Fibroblast of skin of back (primary cell): ENCODE measurements around the gene EPB41.
"Not testable (repeated sequence)": the region's sequence is repeated elsewhere in the genome, so short reads cannot be mapped to it uniquely, and the experiment has no call there.

ENCODE experiments used
- DNase-seq: peaks from one replicate; pipeline ENCODE4 v3.0.0-alpha.2; 2013

EPB41 gene

DNA sequence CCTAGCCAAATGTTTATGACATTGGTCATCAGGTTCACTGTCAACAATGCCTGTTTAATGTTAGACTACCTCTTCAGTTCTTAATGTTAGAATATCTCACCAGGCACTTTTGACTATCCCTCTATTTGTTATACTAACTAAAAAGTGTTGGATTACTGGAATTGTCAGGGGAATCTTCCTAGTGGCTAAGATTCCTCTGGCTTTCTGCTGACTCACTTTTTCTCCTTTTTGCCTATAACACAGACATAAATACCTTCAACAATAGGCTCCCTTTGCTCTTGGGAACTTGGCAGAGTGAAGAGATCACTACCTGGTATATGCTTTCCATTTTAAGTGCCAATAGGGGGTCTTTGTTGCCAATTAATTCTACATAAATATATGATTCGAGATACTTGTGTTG lies 140.8 kb downstream of the EPB41 start:
- peak; percentile 6 for DNase-seq

DNA sequence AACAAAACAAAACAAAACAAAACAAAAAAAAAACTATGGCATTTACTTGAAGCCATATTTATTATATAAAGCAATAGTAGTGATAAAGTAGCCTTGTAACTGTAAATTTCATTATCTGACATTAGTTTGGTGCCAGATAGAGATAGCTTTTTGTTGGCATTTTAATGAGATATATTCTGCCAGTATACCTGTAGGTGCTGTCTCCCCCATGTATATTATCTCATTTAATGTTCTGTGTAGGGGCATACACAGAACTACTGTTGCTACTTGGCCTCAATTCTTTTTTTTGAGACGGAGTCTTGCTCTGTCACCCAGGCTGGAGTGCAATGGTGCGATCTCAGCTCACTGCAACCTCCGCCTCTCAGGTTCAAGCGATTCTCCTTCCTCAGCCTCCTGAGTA lies 141.9 kb downstream of the EPB41 start:
- no peak for DNase-seq

DNA sequence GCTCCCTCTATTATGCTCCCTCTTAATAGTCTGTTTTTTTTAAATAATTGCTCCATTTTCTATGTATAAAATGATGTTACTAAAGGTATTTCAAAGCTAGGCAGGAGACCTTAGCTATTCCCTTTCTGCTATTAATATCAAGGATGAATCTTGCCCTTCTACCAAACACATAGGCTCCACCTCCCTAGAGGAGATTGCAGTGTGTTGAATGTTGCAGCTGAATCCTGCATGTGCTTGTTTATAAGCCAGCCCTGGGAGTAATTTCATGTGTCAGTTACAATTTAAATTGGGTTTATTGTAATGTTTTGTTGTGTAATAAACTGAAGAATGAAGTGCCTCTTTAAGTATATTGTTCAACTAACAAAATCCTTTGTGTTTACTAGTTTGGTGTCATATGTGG lies 143.3 kb downstream of the EPB41 start:
- DNase-seq, result no peak

DNA sequence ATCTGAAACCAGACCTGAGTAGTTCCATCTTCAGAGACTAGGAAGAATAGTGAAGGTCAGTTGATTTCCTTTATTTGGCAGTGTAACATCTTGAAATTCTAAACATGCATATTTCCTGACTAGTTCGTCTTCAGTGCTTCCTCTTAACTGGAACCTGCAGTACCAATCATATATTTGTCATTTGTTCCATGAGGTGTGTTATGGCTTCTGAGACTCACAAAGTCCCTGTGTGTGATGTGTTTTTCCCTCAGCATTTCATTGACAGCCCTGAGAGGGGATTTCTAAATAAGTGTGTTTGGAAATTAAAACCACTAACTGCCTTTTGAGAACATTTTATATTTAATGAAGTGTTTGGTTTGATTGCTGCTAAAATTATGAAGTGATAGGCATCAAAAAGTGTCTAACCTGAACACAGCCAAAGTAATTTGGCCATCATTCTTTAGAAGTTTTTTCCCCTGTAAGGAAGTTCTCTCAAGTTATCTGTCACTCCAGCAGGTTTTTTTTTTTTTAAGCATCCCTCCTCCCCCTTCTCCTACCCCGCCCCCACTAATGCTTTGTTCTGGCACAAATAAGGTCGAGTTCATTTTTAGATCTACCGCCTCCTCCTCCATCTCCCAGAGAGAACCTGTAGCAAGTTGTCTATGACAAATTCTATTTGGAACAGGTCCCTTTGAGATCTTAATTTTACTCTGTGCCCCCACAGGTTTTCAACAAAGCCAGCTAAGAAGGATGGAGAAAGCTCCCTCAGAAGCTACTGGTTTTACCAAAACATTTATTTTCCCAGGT lies 148.0 kb downstream of the EPB41 start:
- no peak for DNase-seq

DNA sequence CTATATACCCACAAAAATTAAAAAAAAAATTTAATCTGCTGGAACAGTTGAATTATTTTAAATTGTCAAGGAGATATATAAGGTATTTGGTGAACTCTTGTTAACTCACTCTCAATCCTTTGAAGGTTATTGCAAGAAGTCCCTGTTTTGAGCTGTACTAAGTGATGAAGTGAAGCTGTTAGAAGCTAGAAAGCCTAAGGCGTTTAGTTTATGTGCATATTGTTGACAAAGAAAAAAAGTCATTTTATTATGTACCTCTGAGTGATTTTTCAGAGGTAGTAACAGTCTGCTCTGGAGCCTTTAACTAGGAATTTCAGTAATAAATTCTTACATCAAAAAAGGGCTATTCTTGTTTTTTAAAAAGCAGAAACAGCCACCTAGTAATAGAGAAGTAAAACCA lies 149.7 kb downstream of the EPB41 start:
- no peak for DNase-seq

DNA sequence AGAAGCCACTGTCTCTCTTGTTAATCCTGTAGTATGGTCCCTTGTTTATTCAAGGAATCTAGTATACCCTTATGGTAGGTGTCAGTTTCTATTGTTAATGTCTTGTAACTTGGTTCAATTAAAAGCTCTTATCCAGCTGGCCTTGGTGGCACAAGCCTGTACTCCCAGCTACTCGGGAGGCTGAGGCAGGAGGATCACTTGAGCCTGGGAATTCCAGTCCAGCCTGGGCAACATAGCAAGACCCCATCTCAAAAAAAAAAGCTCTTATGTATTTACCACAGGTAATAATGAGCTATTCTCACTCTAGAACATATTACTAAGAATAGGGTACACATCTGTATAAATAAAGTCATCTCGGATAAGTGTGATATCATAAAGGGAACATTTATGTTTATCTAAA lies 162.8 kb downstream of the EPB41 start:
- no peak for DNase-seq

DNA sequence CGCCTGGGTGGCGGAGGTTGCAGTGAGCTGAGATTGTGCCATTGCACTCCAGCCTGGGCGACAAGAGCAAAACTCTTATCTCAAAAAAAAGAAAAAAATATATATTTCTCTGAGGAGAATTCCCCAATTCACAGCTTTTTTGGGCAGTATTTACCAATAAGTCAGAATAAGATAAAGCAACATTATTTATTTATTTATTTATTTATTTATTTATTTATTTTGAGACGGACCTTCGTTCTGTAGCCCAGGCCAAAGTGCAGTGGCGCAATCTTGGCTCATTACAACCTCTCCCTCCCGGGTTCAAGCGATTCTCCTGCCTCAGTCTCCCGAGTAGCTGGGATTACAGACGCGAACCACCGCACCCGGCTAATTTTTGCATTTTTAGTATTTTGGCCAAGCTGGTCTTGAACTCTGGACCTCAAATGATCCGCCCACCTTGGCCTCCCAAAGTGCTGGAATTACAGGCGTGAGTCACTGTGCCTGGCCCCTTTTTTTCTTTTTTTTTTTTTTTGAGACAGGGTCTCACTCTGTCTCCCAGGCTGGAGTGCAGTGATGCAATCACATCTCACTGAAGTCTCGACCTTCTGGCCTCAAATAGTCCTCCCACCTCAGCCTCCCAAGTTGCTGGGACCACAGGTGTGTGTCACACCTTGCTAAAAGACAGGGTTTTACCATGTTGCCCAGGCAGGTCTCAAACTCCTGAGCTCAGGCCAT lies 165.7 kb downstream of the EPB41 start:
- not testable (repeated sequence) for DNase-seq

DNA sequence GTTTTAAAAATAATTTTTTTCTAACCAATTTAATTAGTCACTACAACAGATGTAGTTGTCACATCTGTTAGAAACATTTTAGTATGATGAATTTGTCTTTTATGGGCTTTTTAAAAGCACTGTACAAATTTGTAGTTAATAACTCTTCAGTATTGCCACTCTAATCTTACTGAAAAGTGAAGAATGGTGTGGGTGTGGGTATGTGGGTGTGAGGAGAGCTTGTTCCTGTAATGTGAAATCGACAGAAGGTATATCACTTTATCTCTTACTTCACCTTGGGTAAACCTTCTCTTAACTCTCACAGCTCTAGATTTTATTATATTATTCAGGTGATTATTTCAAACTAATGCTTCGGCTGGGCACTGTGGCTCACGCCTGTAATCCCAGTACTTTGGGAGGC lies 166.8 kb downstream of the EPB41 start:
- no peak for DNase-seq

DNA sequence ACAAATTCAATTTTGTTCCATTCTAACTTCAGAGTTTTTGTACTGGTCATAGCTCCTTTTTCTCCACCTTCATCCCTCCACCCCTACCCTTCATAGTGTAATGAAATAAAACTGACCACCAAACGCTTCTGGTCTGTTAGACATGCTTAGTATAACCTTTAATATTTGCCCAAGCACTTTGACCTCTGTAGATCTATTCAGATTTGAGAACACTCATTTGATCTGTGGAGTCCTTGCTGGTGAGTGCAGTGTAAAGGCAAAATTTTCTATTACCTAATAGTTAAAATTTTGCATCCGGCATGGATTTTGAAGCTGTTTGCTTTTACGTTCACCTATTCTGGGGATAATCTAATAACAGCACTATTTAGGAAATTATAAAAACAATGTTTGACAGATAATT lies 168.2 kb downstream of the EPB41 start:
- no peak for DNase-seq

DNA sequence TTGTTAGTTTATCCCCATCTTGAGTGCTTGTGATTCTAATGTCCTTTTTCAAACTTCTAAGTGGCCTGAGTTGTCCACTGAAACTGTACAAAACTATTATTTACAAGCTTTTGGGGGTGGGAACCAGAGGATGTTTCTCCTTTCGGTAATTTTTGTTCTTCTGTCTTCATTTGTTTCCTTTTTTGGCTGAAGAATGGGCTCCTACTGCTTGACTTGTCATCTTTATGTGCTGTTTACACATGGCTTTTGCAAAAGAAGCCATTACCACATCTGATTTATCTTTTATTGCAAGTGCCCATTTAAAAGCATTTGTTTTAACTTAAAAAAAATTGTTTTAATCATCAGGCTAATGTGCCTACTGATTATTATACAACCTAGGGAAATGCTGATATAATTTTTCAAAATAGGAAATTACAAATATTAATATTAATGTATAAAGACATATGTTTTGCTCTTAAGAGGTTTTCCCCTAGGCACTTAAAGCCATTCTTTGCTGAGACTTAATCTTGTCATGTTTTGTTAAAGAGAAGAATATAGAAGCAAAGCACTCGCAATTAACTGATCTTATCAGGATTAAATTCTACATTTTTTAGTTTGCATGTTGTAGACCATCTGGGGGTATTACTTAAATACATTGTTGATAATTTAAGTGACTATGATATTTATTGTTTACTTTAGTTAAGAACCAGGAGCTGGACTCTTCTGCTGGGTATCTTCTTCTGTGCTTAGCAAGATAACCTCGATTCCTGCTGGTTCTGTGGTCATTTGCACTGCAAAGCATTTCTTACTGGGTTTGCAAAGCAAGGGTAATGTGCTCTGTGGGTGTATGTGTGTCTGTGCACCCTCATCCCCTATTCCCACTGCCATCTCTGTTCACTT lies 169.2 kb downstream of the EPB41 start:
- no peak for DNase-seq

DNA sequence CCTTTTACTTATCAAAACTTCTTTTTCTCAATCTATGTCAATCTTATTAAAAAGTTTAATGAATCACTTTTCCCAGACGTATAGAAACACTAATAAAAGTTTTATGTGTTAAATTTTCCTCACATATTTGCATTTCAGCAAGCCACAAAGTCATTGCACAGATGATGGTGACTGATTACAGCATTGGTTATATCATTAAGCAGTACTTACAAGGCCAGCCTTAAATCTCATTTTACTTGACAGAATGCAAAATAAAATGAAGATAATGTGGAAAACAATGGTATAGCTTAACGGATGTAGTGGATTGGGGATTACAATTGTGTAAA lies 169.8 kb downstream of the EPB41 start:
- no peak for DNase-seq

DNA sequence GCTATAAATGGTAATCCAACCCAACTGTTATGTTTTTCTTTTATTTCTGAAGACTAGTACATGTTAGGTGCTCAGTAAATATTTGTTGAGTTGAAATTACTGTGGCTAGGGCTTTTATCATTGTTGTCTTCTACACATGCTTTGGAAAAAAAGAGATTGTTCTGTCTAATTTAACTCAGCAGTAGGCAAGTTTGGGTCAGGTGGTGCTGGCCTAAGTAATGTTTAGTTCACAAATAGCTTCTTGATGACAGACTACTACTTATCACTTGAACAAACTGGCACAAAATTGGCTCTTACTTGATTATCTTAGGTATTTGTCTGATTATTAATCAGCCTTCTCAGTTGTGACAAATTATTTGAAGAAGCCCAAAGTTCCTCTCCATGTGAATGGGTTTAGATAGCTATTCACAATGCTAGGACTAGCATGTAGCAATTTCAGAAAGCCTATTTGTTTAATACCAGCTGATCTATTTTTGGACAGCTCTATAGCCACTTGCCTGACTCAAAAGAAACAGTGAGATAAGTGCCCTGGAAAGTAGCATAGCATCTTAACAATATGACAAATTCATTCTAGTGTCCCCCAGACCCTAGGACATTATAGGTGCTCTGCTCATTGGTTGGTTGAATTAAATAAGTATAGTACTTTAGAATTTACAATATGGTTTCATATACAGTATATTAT lies 176.7 kb downstream of the EPB41 start:
- no peak for DNase-seq

DNA sequence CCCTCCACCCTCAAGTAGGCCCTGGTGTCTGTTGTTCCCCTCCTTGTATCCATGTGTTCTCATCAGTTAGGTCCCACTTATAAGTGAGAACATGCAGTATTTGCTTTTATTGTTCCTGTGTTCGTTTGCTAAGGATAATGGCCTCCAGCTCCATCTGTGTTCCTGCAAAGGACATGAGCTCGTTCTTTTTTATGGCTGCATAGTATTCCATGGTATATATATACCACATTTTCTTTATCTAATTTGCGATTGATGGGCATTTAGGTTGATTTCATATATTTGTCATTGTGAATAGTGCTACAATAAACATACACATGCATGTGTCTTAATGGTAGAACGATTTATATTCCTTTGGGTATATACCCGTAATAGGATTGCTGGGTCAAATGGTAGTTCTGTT lies 178.3 kb downstream of the EPB41 start:
- DNase-seq, result not testable (repeated sequence)

DNA sequence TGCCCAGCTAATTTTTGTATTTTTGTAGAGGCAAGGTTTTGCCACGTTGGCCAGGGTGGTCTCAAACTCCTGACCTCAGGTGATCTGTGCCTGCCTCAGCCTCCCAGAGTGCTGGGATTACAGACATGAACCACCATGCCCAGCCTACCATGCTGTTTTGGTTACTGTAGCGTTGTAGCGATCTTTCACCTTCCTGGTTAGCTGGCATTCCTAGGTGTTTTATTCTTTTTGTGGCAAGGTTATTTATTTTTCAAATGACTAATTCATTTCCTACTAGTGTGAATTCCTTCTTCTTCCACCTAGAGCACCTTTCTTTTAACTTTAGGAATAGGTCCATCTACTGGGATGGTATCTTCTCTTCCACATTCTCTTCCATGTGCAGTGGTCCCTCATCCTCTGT lies 180.1 kb downstream of the EPB41 start:
- DNase-seq, result no peak

DNA sequence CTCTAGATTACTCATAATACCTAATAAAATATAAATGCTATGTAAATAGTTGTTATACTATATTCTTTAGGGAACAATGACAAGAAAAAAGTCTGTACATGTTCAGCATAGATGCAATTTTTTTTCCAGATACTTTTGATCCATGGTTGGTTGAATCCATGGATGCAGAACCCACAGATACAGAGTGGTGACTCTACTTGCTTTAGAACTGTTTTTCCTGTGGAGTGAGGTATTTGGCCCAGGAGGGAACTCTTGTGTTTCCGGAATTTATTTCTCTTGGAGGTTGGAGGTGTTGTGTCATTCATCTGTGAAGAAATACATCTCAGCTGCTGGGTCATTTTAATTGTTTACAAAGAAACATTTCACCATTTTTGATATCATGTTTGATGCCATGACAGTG lies 180.6 kb downstream of the EPB41 start:
- no peak for DNase-seq

DNA sequence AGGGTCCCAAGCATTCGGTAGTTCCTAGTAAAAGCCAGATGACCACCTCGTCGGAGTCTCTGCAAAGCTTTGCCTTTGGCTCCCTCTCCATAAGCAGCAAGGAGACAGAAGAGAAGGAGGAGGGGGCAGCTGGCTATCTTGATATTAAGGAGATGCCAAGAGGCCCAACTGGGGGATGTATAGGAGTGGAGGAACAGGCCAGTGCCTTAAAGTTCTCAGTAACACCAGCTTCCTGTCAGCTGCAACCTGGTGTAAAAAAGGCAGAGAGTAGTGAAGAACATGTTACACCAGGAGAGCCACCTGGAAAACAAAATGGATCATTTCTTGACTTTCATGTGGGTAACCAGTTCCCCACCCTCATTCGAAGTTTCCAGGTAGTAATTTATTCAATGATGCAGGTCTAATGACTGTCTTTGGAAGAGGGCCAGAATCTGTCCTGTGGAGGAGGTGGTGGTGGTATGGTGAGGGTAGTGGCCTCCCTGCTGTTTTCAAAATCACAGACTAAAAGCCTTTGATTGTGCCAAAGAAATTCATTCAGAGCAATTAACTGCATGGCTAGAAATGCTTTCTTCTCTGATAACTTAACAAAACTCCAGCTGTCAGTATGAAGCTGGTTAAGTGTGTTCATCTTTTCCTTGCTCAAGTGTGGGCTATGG lies 182.0 kb downstream of the EPB41 start:
- DNase-seq, result no peak

DNA sequence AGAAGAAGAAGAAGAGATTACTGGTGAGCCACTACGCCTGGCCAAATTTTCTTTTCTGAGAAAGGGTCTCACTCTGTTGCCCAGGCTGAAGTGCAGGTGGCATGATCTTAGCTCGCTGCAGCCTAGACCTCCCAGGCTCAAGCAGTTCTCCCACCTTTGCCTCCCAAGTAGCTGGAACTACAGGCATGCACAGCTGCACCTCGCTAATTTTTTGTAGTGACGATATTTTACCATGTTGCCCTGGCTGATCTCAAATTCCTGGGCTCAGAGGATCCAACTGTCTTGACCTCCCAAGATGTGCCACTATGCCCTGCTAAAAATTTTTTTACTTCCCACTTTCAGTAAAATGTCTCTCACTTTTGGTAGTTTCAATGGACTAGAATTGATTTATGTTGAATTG lies 184.9 kb downstream of the EPB41 start:
- no peak for DNase-seq

DNA sequence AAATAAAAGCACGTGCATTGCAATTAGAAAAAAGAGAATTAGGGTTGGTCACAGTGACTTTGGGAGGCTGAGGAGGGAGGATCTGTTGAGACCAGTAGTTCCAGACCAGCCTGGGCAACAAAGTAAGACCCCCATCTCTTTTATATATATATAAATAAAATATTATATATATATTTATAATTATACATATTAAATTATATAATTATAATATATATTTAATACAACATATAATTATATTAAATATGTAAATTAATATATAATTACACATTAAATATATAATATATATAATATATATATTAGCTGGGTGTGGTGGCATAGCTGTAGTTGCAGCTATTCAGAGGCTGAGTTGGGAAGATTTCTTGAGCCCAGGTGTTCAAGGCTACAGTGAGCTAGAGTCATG lies 186.1 kb downstream of the EPB41 start:
- no peak for DNase-seq

DNA sequence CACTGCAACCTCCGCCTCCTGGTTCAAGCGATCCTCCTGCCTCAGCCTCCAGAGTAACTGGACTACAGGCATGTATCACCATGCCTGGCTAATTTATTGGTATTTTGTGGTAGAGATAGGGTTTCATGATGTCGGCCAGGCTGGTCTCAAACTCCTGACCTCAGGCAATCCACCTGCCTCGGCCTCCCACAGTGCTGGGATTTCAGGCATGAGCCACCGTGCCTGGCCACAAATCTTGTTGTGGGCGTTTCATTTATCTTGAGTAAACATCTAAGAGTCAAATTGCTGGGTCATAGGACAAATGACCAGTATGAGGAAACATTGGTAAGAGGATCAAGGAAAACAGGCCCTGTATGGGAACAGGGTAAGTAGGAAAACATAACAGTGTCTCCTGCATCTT lies 191.5 kb downstream of the EPB41 start:
- DNase-seq, result no peak

DNA sequence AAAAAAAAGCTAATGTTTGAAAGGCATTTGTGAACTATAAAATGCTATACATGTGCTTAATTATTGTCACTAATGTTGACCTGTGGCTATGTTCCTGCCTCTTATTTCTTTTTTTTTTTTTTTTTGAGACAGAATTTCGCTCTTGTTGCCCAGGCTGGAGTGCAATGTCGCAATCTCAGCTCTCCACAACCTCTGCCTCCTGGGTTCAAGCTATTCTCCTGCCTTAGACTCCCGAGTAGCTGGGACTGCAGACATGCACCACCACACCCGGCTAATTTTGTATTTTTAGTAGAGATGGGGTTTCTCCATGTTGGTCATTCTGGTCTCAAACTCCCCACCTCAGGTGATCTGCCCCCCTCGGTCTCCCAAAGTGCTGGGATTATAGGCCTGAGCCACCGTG lies 193.7 kb downstream of the EPB41 start:
- not testable (repeated sequence) for DNase-seq

DNA sequence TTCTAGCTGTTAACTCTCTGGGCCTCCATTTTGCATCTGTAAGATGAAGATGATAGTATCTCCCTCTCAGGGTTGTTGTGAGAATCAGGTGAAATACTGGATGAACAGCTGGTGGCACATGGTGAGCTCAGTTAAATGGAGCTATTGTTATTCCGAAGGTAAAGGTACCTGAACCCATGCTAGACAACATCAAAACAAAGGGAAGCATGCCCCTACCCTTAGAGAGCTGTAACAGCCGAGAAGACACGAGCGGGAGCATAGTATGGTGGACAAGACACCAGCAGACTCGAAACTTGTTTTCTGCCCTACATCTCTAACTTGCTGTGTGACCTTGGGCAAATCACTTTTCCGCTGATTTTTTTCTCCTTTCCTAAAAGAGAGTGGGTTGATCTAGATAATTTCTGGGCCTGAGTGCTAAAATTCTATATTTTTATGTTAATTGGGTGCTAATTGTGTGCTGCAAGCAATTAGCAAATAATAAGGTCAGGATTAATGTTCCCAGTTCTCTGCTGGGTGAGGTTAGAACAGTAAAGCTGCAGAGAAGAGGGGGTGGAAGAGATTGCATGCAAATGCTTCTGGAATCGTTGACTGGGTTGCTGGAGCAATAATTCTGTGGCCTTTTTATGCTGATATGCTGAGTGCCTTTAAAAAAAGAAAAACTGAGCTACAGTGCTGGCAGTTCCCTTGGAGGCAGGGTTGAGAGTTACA lies 198.5 kb downstream of the EPB41 start:
- no peak for DNase-seq
